GM18951 (cell line): ENCODE measurements around the gene IGF2R.
"Not testable (repeated sequence)": the region's sequence is repeated elsewhere in the genome, so short reads cannot be mapped to it uniquely, and the experiment has no call there.

Experiments used
- POLR2A ChIP-seq: IDR thresholded peaks from 4 replicates; pipeline ENCODE4 v1.6.1; 2011; ENCODE audit warnings: mild to moderate bottlenecking; ENCODE audit not compliant: insufficient read length, insufficient read depth; ENCODE audit errors: extremely low read depth
- in situ Hi-C: fragments of 300-500 bp; cut with MboI; formaldehyde crosslinking; loops from one replicate; pipeline ENCODE4 v1.12.0; 2022; ENCODE audit warnings: low sequenced_read_pairs, mixed read lengths, inconsistent platforms; ENCODE audit not compliant: unreplicated experiment

IGF2R gene

GRCh38 chr6:160127270-160128124, 158.6 kb downstream of the IGF2R start:
- TF ChIP-seq POLR2A: no peak
- in situ Hi-C loops: no loop called here

GRCh38 chr6:160128125-160128683, 159.3 kb downstream of the IGF2R start:
- in situ Hi-C loops: no loop called here
- TF ChIP-seq POLR2A: no peak

GRCh38 chr6:160128879-160129516, 160.1 kb downstream of the IGF2R start:
- in situ Hi-C loops: no loop called here

GRCh38 chr6:160129881-160130615, 161.2 kb downstream of the IGF2R start:
- no peak for TF ChIP-seq POLR2A
- in situ Hi-C loops: no loop called here

More at GRCh38 chr6:160128879-160129516, 160.1 kb downstream of the IGF2R start:
- TF ChIP-seq POLR2A: no peak

- in situ Hi-C loops: no loop called here
Measured at GRCh38 chr6:160130729-160131484, 162.0 kb downstream of the IGF2R start.

GRCh38 chr6:160131636-160132296, 162.9 kb downstream of the IGF2R start:
- in situ Hi-C loops: no loop called here
- no peak for TF ChIP-seq POLR2A

More at GRCh38 chr6:160130729-160131484, 162.0 kb downstream of the IGF2R start:
- no peak for TF ChIP-seq POLR2A

GRCh38 chr6:160132297-160132637, 163.4 kb downstream of the IGF2R start:
- in situ Hi-C loops: no loop called here
- TF ChIP-seq POLR2A: no peak

- in situ Hi-C loops: no loop called here
- TF ChIP-seq POLR2A: no peak
Measured at GRCh38 chr6:160132776-160133338, 164.0 kb downstream of the IGF2R start.

- in situ Hi-C loops: no loop called here
- no peak for TF ChIP-seq POLR2A
Measured at GRCh38 chr6:160133441-160134336, 164.8 kb downstream of the IGF2R start.

GRCh38 chr6:160134337-160134751, 165.5 kb downstream of the IGF2R start:
- in situ Hi-C loops: not testable (repeated sequence)

GRCh38 chr6:160134779-160135547, 166.1 kb downstream of the IGF2R start:
- TF ChIP-seq POLR2A: no peak
- in situ Hi-C loops: no loop called here
